Measurements from ENCODE around the gene CA12. TPM values are rescaled to one million over a fixed set of nuclear protein-coding genes. Genes with fewer than 3 reads are reported as not detected.
"Not testable (repeated sequence)": the region's sequence is repeated elsewhere in the genome, so short reads cannot be mapped to it uniquely, and the experiment has no call there.

Gene CA12
- total and polyA plus RNA-seq, 12 donors, result under 0.01 to 1.4 (median 0.31) TPM; not detected in 2

GRCh38 chr15:63344731-63345390 is 36.8 kb downstream of the CA12 start:
- Histone ChIP-seq H3K4me1 (replicated peaks in 1 of 2) (peaks cover 10 to 18% of the 10 kb centered on the region in 2 donors), H3K36me3 (replicated peaks in 1 of 2) (no peaks in the 10 kb centered on the region), H3K27me3 (no peaks in the 10 kb centered on the region), H3K4me3 (no peak overlapping the region), H3K9me3 (replicated peaks in 1 of 3) (no peaks in the 10 kb centered on the region), H3K27ac (no peak overlapping the region)
- 84 to 89% (median 86%) methylated on average over 4 to 5 of the region's 5 CpGs for WGBS, 4 donors
- intact Hi-C loops (cut with DNase I), result no loop called here
- TF ChIP-seq POLR2A (IDR thresholded peaks at IDR 0.05) (no peak), CTCF (IDR thresholded peaks at IDR 0.05) (no peak)
- DNase-seq, result no peak

GRCh38 chr15:63342996-63343562 is 38.6 kb downstream of the CA12 start:
- intact Hi-C loops (cut with DNase I); H3K27ac ChIP-seq; H3K9me3 ChIP-seq (replicated peaks in 1 of 3); H3K4me1 ChIP-seq (replicated peaks in 1 of 2); H3K27me3 ChIP-seq; H3K4me3 ChIP-seq; H3K36me3 ChIP-seq (replicated peaks in 1 of 2); DNase-seq: not testable (repeated sequence)
- 88 to 94% (median 91%) methylated on average over 10 to 11 of the region's 11 CpGs for WGBS, 4 donors

- Histone ChIP-seq H3K9me3 (replicated peaks in 1 of 3) (no peaks in the 10 kb centered on the region), H3K4me1 (replicated peaks in 1 of 2) (no peaks in the 10 kb centered on the region), H3K36me3 (replicated peaks in 1 of 2) (no peaks in the 10 kb centered on the region), H3K27ac (no peak overlapping the region), H3K4me3 (no peak overlapping the region), H3K27me3 (no peaks in the 10 kb centered on the region)
- 92 to 97% (median 94%) methylated on average over 4 of the region's 4 CpGs for WGBS, 4 donors
- TF ChIP-seq CTCF (IDR thresholded peaks at IDR 0.05) (no peak), POLR2A (IDR thresholded peaks at IDR 0.05) (no peak)
- no peak for DNase-seq
- intact Hi-C loops (cut with DNase I), result no loop called here
These were observed 39.7 kb downstream of the CA12 start for GRCh38 chr15:63341898-63342297.

GRCh38 chr15:63340878-63341277 is 40.8 kb downstream of the CA12 start:
- intact Hi-C loops (cut with DNase I), result no loop called here
- H3K27ac ChIP-seq, result no peak overlapping the region
- H3K27me3 ChIP-seq, result no peaks in the 10 kb centered on the region
- no peaks in the 10 kb centered on the region for H3K36me3 ChIP-seq (replicated peaks in 1 of 2)
- H3K4me3 ChIP-seq, result no peak overlapping the region
- no peaks in the 10 kb centered on the region for H3K9me3 ChIP-seq (replicated peaks in 1 of 3)
- WGBS, 4 donors, result 78 to 87% (median 80%) methylated on average over 3 of the region's 3 CpGs
- no peak for DNase-seq
- TF ChIP-seq CTCF (IDR thresholded peaks at IDR 0.05), result no peak
- TF ChIP-seq POLR2A (IDR thresholded peaks at IDR 0.05), result no peak
- no peaks in the 10 kb centered on the region for H3K4me1 ChIP-seq (replicated peaks in 1 of 2)

GRCh38 chr15:63340353-63340752 is 41.3 kb downstream of the CA12 start:
- intact Hi-C loops (cut with DNase I), result no loop called here
- no peak for DNase-seq
- 74 to 80% (median 78%) methylated on average over 6 to 8 of the region's 8 CpGs for WGBS, 4 donors

More at GRCh38 chr15:63340353-63340752, 41.3 kb downstream of the CA12 start:
- H3K9me3 ChIP-seq (replicated peaks in 1 of 3), result no peaks in the 10 kb centered on the region
- no peak overlapping the region for H3K4me3 ChIP-seq
- TF ChIP-seq CTCF (IDR thresholded peaks at IDR 0.05) (no peak), POLR2A (IDR thresholded peaks at IDR 0.05) (no peak)
- H3K27ac ChIP-seq, result no peak overlapping the region
- H3K36me3 ChIP-seq (replicated peaks in 1 of 2), result no peaks in the 10 kb centered on the region
- no peaks in the 10 kb centered on the region for H3K4me1 ChIP-seq (replicated peaks in 1 of 2)
- H3K27me3 ChIP-seq, result no peaks in the 10 kb centered on the region
